ENCODE results near the gene HTR3C. TPM values are rescaled to one million over a fixed set of nuclear protein-coding genes. Genes with fewer than 3 reads are reported as not detected.
"Not testable (repeated sequence)": the region's sequence is repeated elsewhere in the genome, so short reads cannot be mapped to it uniquely, and the experiment has no call there.

Gene HTR3C
- polyA plus RNA-seq, 1 donor from 2014 or later, result not detected

DNA sequence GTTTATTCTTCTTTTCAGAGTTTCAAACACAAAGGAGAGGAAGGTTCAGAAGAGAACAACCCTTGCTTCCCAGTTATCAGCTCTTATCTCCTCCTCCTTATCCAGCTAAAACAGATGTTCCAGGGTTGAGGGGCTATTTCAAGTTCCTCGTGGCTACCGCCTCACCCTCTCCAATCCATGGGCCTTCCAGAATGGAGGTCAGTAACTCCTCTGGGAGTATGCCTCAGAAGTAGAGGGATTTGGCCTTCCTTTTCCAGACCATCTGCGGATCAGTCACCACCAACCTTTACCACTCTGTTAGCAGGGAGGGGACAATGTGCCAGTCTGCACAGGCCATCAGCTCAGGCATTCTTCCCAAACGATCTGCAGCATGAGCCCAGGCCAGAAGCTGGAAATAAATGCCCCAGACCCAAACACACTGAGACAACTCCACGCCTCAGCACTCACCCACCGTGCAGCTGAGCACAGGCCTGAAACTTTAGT, 14.8 kb downstream of the HTR3C start:
- Histone ChIP-seq H3K9me2 (ENCODE audit: insufficient read depth, low read length) (no peaks in the 10 kb centered on the region), H3K27me3 (ENCODE audit: insufficient read depth, low read depth, low read length) (no peaks in the 10 kb centered on the region), H2AFZ (ENCODE audit: low read depth, low read length) (no peak overlapping the region), H3K4me3 (ENCODE audit: low read length) (no peak overlapping the region), H3K9ac (ENCODE audit: low read length) (no peak overlapping the region), H3K79me2 (replicated peaks; ENCODE audit: insufficient read depth, low read length) (no peaks in the 10 kb centered on the region), H3K9me3 (ENCODE audit: low read length) (peaks cover 3% of the 10 kb centered on the region), H3K36me3 (ENCODE audit: insufficient read depth, low read length) (no peaks in the 10 kb centered on the region), H4K20me1 (ENCODE audit: insufficient read depth) (no peaks in the 10 kb centered on the region), H3K4me2 (ENCODE audit: low read length) (no peak overlapping the region), H3F3A (ENCODE audit: insufficient read depth, low read length, poor library complexity, severe bottlenecking) (no peaks in the 10 kb centered on the region), H3K27ac (ENCODE audit: low read length) (no peak overlapping the region)
- TF ChIP-seq, protein P1, sequence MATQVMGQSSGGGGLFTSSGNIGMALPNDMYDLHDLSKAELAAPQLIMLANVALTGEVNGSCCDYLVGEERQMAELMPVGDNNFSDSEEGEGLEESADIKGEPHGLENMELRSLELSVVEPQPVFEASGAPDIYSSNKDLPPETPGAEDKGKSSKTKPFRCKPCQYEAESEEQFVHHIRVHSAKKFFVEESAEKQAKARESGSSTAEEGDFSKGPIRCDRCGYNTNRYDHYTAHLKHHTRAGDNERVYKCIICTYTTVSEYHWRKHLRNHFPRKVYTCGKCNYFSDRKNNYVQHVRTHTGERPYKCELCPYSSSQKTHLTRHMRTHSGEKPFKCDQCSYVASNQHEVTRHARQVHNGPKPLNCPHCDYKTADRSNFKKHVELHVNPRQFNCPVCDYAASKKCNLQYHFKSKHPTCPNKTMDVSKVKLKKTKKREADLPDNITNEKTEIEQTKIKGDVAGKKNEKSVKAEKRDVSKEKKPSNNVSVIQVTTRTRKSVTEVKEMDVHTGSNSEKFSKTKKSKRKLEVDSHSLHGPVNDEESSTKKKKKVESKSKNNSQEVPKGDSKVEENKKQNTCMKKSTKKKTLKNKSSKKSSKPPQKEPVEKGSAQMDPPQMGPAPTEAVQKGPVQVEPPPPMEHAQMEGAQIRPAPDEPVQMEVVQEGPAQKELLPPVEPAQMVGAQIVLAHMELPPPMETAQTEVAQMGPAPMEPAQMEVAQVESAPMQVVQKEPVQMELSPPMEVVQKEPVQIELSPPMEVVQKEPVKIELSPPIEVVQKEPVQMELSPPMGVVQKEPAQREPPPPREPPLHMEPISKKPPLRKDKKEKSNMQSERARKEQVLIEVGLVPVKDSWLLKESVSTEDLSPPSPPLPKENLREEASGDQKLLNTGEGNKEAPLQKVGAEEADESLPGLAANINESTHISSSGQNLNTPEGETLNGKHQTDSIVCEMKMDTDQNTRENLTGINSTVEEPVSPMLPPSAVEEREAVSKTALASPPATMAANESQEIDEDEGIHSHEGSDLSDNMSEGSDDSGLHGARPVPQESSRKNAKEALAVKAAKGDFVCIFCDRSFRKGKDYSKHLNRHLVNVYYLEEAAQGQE (IDR thresholded peaks at IDR 0.05; ENCODE audit: borderline replicate concordance), result no peak
- TF ChIP-seq SMC3 (conservative IDR thresholded peaks at IDR 0.05; ENCODE audit: poor library complexity) (no peak), RAD21 (conservative IDR thresholded peaks at IDR 0.05) (no peak), CTCF (IDR thresholded peaks at IDR 0.05; ENCODE audit: poor library complexity, severe bottlenecking) (no peak), MXI1 (conservative IDR thresholded peaks at IDR 0.05; ENCODE audit: poor library complexity, severe bottlenecking) (no peak), TAF1 (IDR thresholded peaks at IDR 0.05; ENCODE audit: low read depth) (no peak), EP300 (conservative IDR thresholded peaks at IDR 0.05; ENCODE audit: poor library complexity, severe bottlenecking) (no peak), POLR2AphosphoS5 (IDR thresholded peaks at IDR 0.05) (no peak), EZH2 (IDR thresholded peaks at IDR 0.05; ENCODE audit: borderline replicate concordance, insufficient read depth, low read length, poor library complexity, severe bottlenecking) (no peak)

DNA sequence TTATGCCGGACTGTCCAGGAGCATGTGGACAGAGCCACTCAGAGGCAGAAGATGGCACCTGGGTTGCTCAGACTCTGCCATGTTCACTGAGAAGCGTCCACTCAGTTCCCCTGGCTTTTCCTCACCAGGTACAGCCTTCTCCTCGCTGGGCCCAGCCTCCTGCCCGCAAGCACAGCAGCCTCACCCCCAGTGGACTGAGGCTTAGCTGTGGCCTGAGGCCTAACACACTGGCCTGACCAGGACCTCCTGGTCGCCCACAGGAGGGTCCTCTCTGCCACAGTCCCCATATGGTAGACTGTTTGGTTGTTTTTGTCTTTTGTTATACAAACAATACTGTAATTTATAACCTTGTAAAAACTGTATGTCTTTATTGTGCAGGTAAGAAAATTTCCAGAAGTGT, 15.5 kb downstream of the HTR3C start:
- no peak overlapping the region for H3K9ac ChIP-seq (ENCODE audit: low read length)
- H3K4me3 ChIP-seq (ENCODE audit: low read length), result no peak overlapping the region
- H3K79me2 ChIP-seq (replicated peaks; ENCODE audit: insufficient read depth, low read length), result no peaks in the 10 kb centered on the region
- H3K9me3 ChIP-seq (ENCODE audit: low read length), result peaks cover 3% of the 10 kb centered on the region
- TF ChIP-seq CTCF (IDR thresholded peaks at IDR 0.05; ENCODE audit: poor library complexity, severe bottlenecking) (no peak), MXI1 (conservative IDR thresholded peaks at IDR 0.05; ENCODE audit: poor library complexity, severe bottlenecking) (no peak), RAD21 (conservative IDR thresholded peaks at IDR 0.05) (no peak), EP300 (conservative IDR thresholded peaks at IDR 0.05; ENCODE audit: poor library complexity, severe bottlenecking) (no peak), EZH2 (IDR thresholded peaks at IDR 0.05; ENCODE audit: borderline replicate concordance, insufficient read depth, low read length, poor library complexity, severe bottlenecking) (no peak), TAF1 (IDR thresholded peaks at IDR 0.05; ENCODE audit: low read depth) (no peak), SMC3 (conservative IDR thresholded peaks at IDR 0.05; ENCODE audit: poor library complexity) (no peak), POLR2AphosphoS5 (IDR thresholded peaks at IDR 0.05) (no peak)
- TF ChIP-seq, protein P1 (IDR thresholded peaks at IDR 0.05; ENCODE audit: borderline replicate concordance), result no peak
- H4K20me1 ChIP-seq (ENCODE audit: insufficient read depth), result no peaks in the 10 kb centered on the region
- no peak overlapping the region for H2AFZ ChIP-seq (ENCODE audit: low read depth, low read length)
- no peaks in the 10 kb centered on the region for H3F3A ChIP-seq (ENCODE audit: insufficient read depth, low read length, poor library complexity, severe bottlenecking)
- H3K4me2 ChIP-seq (ENCODE audit: low read length), result no peak overlapping the region
- H3K27me3 ChIP-seq (ENCODE audit: insufficient read depth, low read depth, low read length), result no peaks in the 10 kb centered on the region
- H3K36me3 ChIP-seq (ENCODE audit: insufficient read depth, low read length), result no peaks in the 10 kb centered on the region
- no peak overlapping the region for H3K27ac ChIP-seq (ENCODE audit: low read length)
- no peaks in the 10 kb centered on the region for H3K9me2 ChIP-seq (ENCODE audit: insufficient read depth, low read length)

DNA sequence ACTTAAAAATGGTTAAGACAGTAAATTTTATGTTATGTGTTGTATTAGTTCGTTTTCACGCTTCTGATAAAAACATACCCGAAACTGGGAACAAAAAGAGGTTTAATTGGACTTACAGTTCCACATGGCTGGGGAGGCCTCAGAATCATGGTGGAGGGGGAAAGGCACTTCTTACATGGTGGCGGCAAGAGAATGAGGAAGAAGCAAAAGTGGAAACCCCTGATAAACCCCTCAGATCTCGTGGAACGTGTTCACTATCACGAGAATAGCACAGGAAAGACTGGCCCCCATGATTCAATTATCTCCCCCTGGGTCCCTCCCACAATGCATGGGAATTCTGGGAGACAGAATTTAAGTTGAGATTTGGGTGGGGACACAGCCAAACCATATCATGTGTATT, 18.3 kb downstream of the HTR3C start:
- not testable (repeated sequence) for H2AFZ ChIP-seq (ENCODE audit: low read depth, low read length); H3K36me3 ChIP-seq (ENCODE audit: insufficient read depth, low read length); H3K9me3 ChIP-seq (ENCODE audit: low read length); H3K9me2 ChIP-seq (ENCODE audit: insufficient read depth, low read length); H3K4me3 ChIP-seq (ENCODE audit: low read length); H3K27me3 ChIP-seq (ENCODE audit: insufficient read depth, low read depth, low read length); H3F3A ChIP-seq (ENCODE audit: insufficient read depth, low read length, poor library complexity, severe bottlenecking); H3K27ac ChIP-seq (ENCODE audit: low read length); H3K79me2 ChIP-seq (replicated peaks; ENCODE audit: insufficient read depth, low read length); H3K9ac ChIP-seq (ENCODE audit: low read length); H3K4me2 ChIP-seq (ENCODE audit: low read length); H4K20me1 ChIP-seq (ENCODE audit: insufficient read depth)

Measured in neural cell (in vitro differentiated cells).